Right cardiac atrium (tissue), 5 donors: ENCODE measurements around the gene IL17C. TPM values are rescaled to one million over a fixed set of nuclear protein-coding genes. Genes with fewer than 3 reads are reported as not detected.
A peak's percentile ranks its signal among the peaks of the same experiment; 100 is the strongest.

Source experiments
- ATAC-seq, 2 donors: fragments of 200-7000 bp; cut with Tn5 transposase; one replicate each; pipeline versions ENCODE4 v1.8.0 to v1.9.1; 2020; ENCODE audit warnings: moderate library complexity in 2 of 2, mild to moderate bottlenecking in 1 of 2
- DNase-seq, 3 donors: peaks; one replicate each; pipeline ENCODE4 v3.0.0-alpha.2; 2020
- H3K27ac ChIP-seq: one replicate; pipeline ENCODE4 v1.5.1; 2013; ENCODE audit warnings: mild to moderate bottlenecking, low read length, control low read depth, moderate library complexity
- H3K27me3 ChIP-seq: one replicate; pipeline ENCODE4 v1.6.1; 2013; ENCODE audit not compliant: control insufficient read depth, insufficient read depth
- H3K4me1 ChIP-seq: one replicate; pipeline ENCODE4 v1.6.1; 2013; ENCODE audit warnings: low read length; ENCODE audit not compliant: control insufficient read depth, insufficient read depth
- H3K4me3 ChIP-seq: one replicate; pipeline ENCODE4 v1.5.1; 2013; ENCODE audit warnings: low read length, control low read depth
- H3K9me3 ChIP-seq: one replicate; pipeline ENCODE4 v1.6.1; 2013; ENCODE audit warnings: low read length; ENCODE audit not compliant: control insufficient read depth
- WGBS: extraction: QIAGEN DNeasy Blood & Tissue Kit; methylation state at CpG from one replicate; pipeline ENCODE4 v1.1.7; 2013; 5-methylcytosine and 5-hydroxymethylcytosine counted together
- intact Hi-C, 4 donors: fragments of 100-400 bp; cut with DNase I; formaldehyde crosslinking; loops; one replicate each; pipeline versions ENCODE4 v1.11.0 to v1.14.0; 2022 to 2023
- polyA plus RNA-seq: library from polyadenylated mRNA; stranded (reverse); fragments of 200-250 nt; gene quantifications from one replicate; pipeline ENCODE4 v1.2.3, GENCODE V29; 2013
- total RNA-seq, 4 donors: library from RNA; stranded (reverse); fragmentation: NEBNext Ultra II Directional; extraction: Animal tissue kit (Norgen Biotek cat#: 25700); gene quantifications; one replicate each; pipeline ENCODE4 v1.2.1, GENCODE V29; 2021
- donor health status: healthy with polysubstance abuse.
- donor health status: DM: no; HTN: yes; CAD: no.
- donor health status: DM: no; HTN: no; CAD: no.
- donor health status: DM: no; HTN: yes; CAD: no; lungs with severe emphysema.
- donor health status: DM: yes; HTN: yes; CAD: no.

IL17C gene
- total and polyA plus RNA-seq, 5 donors = not detected

GRCh38 chr16:88610909-88611812, 27.2 kb upstream of the IL17C start:
- ATAC-seq (no peak), DNase-seq (no peak)
- Histone ChIP-seq H3K27me3 (no peaks in the 10 kb centered on the region), H3K27ac (no peak overlapping the region), H3K4me1 (peaks cover 3% of the 10 kb centered on the region), H3K9me3 (no peaks in the 10 kb centered on the region), H3K4me3 (no peak overlapping the region)
- intact Hi-C loops = no loop called here
- WGBS = 81% methylated on average over 49 of the region's 49 CpGs

GRCh38 chr16:88613293-88613692, 25.1 kb upstream of the IL17C start:
- Histone ChIP-seq H3K27ac (no peak overlapping the region), H3K4me1 (peaks cover 5% of the 10 kb centered on the region), H3K4me3 (no peak overlapping the region), H3K9me3 (no peaks in the 10 kb centered on the region), H3K27me3 (no peaks in the 10 kb centered on the region)
- WGBS = 75% methylated on average over 10 of the region's 10 CpGs
- DNase-seq = no peak
- intact Hi-C loops = no loop called here
- ATAC-seq = no peak

GRCh38 chr16:88613911-88614817, 24.2 kb upstream of the IL17C start:
- no peak for DNase-seq
- intact Hi-C loops = no loop called here
- Histone ChIP-seq H3K4me1 (peaks cover 7% of the 10 kb centered on the region), H3K4me3 (no peak overlapping the region), H3K27me3 (no peaks in the 10 kb centered on the region), H3K9me3 (no peaks in the 10 kb centered on the region), H3K27ac (peak overlapping the region; percentile 24)
- no peak for ATAC-seq
- 77% methylated on average over 19 of the region's 19 CpGs for WGBS

- DNase-seq (no peak), ATAC-seq (no peak)
- WGBS = 88% methylated on average over 19 of the region's 19 CpGs
- no peaks in the 10 kb centered on the region for H3K27me3 ChIP-seq
- intact Hi-C loops = no loop called here
- peak overlapping the region; percentile 24 for H3K27ac ChIP-seq
- no peak overlapping the region for H3K4me3 ChIP-seq
- no peaks in the 10 kb centered on the region for H3K9me3 ChIP-seq
- H3K4me1 ChIP-seq = peaks cover 10% of the 10 kb centered on the region
Observed at GRCh38 chr16:88614818-88615580, 23.4 kb upstream of the IL17C start.

GRCh38 chr16:88616320-88616719, 22.1 kb upstream of the IL17C start:
- Histone ChIP-seq H3K9me3 (no peaks in the 10 kb centered on the region), H3K27me3 (no peaks in the 10 kb centered on the region), H3K4me1 (peaks cover 10% of the 10 kb centered on the region), H3K27ac (no peak overlapping the region), H3K4me3 (no peak overlapping the region)
- WGBS = 75% methylated on average over 13 of the region's 13 CpGs
- ATAC-seq = peak in 1 of 2 donors; percentile 13
- no peak for DNase-seq
- intact Hi-C loops = no loop called here

GRCh38 chr16:88616736-88617135, 21.6 kb upstream of the IL17C start:
- 92% methylated on average over 12 of the region's 12 CpGs for WGBS
- ATAC-seq (no peak), DNase-seq (no peak)
- Histone ChIP-seq H3K4me1 (peaks cover 10% of the 10 kb centered on the region), H3K27me3 (no peaks in the 10 kb centered on the region), H3K9me3 (no peaks in the 10 kb centered on the region), H3K4me3 (no peak overlapping the region), H3K27ac (no peak overlapping the region)
- intact Hi-C loops = no loop called here

GRCh38 chr16:88617268-88618031, 20.9 kb upstream of the IL17C start:
- Histone ChIP-seq H3K9me3 (no peaks in the 10 kb centered on the region), H3K4me1 (peaks cover 10% of the 10 kb centered on the region), H3K27me3 (no peaks in the 10 kb centered on the region), H3K4me3 (no peak overlapping the region), H3K27ac (no peak overlapping the region)
- ATAC-seq = no peak
- 92% methylated on average over 20 of the region's 20 CpGs for WGBS
- DNase-seq = no peak
- intact Hi-C loops = no loop called here

GRCh38 chr16:88618182-88618955, 20.0 kb upstream of the IL17C start:
- no peaks in the 10 kb centered on the region for H3K9me3 ChIP-seq
- 62% methylated on average over 20 of the region's 20 CpGs for WGBS
- peak overlapping the region; percentile 14 for H3K27ac ChIP-seq
- H3K4me3 ChIP-seq = no peak overlapping the region
- no peaks in the 10 kb centered on the region for H3K27me3 ChIP-seq
- intact Hi-C loops = no loop called here
- ATAC-seq (no peak), DNase-seq (no peak)
- peaks cover 10% of the 10 kb centered on the region for H3K4me1 ChIP-seq

- WGBS = 76% methylated on average over 19 of the region's 19 CpGs
- H3K27ac ChIP-seq = peak overlapping the region; percentile 16
- intact Hi-C loops = no loop called here
Observed at GRCh38 chr16:88618956-88619667, 19.3 kb upstream of the IL17C start.

More at GRCh38 chr16:88618956-88619667, 19.3 kb upstream of the IL17C start:
- Histone ChIP-seq H3K4me3 (no peak overlapping the region), H3K27me3 (no peaks in the 10 kb centered on the region), H3K4me1 (peaks cover 10% of the 10 kb centered on the region), H3K9me3 (no peaks in the 10 kb centered on the region)
- ATAC-seq (no peak), DNase-seq (peak in 1 of 3 donors; percentile 29)
